Left lung (tissue), 10 donors: Measurements from ENCODE around the gene WNK1. TPM values are rescaled to one million over a fixed set of nuclear protein-coding genes. Genes with fewer than 3 reads are reported as not detected.
"Not testable (repeated sequence)": the region's sequence is repeated elsewhere in the genome, so short reads cannot be mapped to it uniquely, and the experiment has no call there.

Source experiments
- ATAC-seq: fragments of 200-7000 bp; cut with Tn5 transposase; one replicate; pipeline ENCODE4 v1.9.1; 2020; ENCODE audit warnings: moderate library complexity
- DNase-seq, 4 donors: peaks; one replicate each; pipeline ENCODE4 v3.0.0-alpha.2; 2013 to 2020
- H3K27ac ChIP-seq, 2 donors: fragments of 200-600 bp; sonication (generic) in 1 of 2; one replicate each; pipeline versions ENCODE4 v1.5.0 to v1.8.0; 2020 to 2021
- H3K27me3 ChIP-seq, 2 donors: fragments of 200-600 bp; sonication (generic) in 1 of 2; one replicate each; pipeline versions ENCODE4 v1.5.0 to v1.8.0; 2020 to 2021
- H3K36me3 ChIP-seq, 2 donors: fragments of 200-600 bp; sonication (generic) in 1 of 2; one replicate each; pipeline versions ENCODE4 v1.5.0 to v1.8.0; 2020 to 2021
- H3K4me1 ChIP-seq, 2 donors: fragments of 200-600 bp; one replicate each; pipeline ENCODE4 v1.8.0; 2021
- H3K4me3 ChIP-seq, 2 donors: fragments of 200-600 bp; sonication (generic) in 1 of 2; one replicate each; pipeline versions ENCODE4 v1.5.0 to v1.8.0; 2020 to 2021; ENCODE audit warnings: mild to moderate bottlenecking in 1 of 2
- H3K9me3 ChIP-seq, 2 donors: fragments of 200-600 bp; sonication (generic) in 1 of 2; one replicate each; pipeline versions ENCODE4 v1.5.0 to v1.8.0; 2020 to 2021
- intact Hi-C, 2 donors: fragments of 100-400 bp; cut with DNase I; formaldehyde crosslinking; loops; one replicate each; pipeline versions ENCODE4 v1.11.2 to v1.14.2; 2022
- polyA plus RNA-seq, 6 donors: library from polyadenylated mRNA; unstranded; fragments of 120-200 nt; gene quantifications; one replicate each; pipeline ENCODE4 v1.2.1, GENCODE V29; 2013; ENCODE audit not compliant: insufficient read length in 6 of 6
- total RNA-seq, 2 donors: library from RNA; stranded (reverse); fragmentation: NEBNext Ultra II Directional; extraction: Animal tissue kit (Norgen Biotek cat#: 25700); gene quantifications; one replicate each; pipeline ENCODE4 v1.2.1, GENCODE V29; 2021
- TF ChIP-seq, protein P1 (sequence below), 2 donors: fragments of 200-600 bp; sonication (generic) in 1 of 2; IDR thresholded peaks; one replicate each; pipeline versions ENCODE4 v1.5.0 to v1.8.0; 2021; ENCODE audit warnings: antibody characterized with exemption in 2 of 2
- donor health status: DM: no; HTN: yes; CAD: no.
- donor health status: DM: no; HTN: no; CAD: no.

The WNK1 gene
- total and polyA plus RNA-seq, 8 donors, result 94.4 to 245 (median 111) TPM

DNA sequence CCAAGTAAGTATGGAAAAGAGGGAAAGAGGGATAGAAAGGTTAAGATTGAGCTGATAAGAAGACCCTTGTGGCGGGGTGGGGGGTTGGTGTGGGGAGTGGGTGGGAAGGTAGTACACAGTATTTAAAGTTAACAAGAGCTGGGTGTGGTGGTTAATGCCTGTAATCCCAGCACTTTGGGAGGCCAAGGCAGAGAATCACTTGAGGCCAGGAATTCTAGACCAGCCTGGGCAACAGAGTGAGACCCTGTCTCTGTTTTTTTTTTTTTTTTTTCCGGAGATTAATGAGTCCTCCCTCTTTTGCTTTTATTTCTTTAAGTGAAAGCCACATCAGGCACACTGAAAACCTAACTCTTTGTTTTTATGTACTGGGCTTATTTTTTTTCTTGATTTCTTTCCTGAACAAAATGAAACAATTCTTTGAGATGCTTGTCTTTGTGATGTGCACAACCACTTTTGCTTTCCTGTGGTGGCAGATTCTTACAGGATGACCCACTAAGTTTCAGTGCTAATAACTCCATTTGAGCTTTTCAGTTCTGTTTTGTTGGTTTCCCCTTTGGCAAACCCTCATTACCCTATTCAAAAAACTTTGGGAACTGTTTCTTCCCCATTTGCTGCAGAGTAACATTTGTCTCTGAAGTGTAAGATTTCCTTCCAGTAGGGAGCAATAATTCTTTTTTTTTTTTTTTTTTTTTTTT lies 54.8 kb downstream of the WNK1 start:
- Histone ChIP-seq H3K27ac (peak overlapping the region; percentile 39 to 57), H3K4me1 (peaks cover 15 to 84% of the 10 kb centered on the region in 2 donors), H3K27me3 (no peaks in the 10 kb centered on the region), H3K36me3 (no peaks in the 10 kb centered on the region), H3K9me3 (no peaks in the 10 kb centered on the region), H3K4me3 (no peak overlapping the region)
- TF ChIP-seq, protein P1, sequence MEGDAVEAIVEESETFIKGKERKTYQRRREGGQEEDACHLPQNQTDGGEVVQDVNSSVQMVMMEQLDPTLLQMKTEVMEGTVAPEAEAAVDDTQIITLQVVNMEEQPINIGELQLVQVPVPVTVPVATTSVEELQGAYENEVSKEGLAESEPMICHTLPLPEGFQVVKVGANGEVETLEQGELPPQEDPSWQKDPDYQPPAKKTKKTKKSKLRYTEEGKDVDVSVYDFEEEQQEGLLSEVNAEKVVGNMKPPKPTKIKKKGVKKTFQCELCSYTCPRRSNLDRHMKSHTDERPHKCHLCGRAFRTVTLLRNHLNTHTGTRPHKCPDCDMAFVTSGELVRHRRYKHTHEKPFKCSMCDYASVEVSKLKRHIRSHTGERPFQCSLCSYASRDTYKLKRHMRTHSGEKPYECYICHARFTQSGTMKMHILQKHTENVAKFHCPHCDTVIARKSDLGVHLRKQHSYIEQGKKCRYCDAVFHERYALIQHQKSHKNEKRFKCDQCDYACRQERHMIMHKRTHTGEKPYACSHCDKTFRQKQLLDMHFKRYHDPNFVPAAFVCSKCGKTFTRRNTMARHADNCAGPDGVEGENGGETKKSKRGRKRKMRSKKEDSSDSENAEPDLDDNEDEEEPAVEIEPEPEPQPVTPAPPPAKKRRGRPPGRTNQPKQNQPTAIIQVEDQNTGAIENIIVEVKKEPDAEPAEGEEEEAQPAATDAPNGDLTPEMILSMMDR (IDR thresholded peaks at IDR 0.05), result no peak
- no peak for DNase-seq
- peak; percentile 33 for ATAC-seq
- intact Hi-C loops, result no loop called here

DNA sequence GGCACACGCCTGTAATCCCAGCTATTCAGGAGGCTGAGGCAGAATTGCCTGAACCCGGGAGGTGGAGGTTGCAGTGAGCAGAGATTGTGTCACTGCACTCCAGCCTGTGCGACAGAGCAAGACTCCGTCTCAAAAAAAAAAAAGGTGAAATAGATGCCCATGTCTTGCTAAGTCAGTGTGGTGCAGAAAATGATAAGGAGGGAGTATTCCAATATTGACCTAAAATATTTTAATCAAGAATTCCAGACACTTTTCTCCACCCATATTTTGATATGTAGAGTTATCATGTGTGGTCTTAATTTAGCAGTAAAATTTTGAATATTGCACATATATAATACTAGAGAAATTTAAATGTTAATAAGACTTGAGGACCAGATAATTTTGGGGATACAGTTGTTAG lies 57.7 kb downstream of the WNK1 start:
- H3K4me3 ChIP-seq, result no peak overlapping the region
- DNase-seq (no peak), ATAC-seq (no peak)
- TF ChIP-seq, protein P1 (IDR thresholded peaks at IDR 0.05), result no peak
- H3K27ac ChIP-seq, result no peak overlapping the region
- no peaks in the 10 kb centered on the region for H3K27me3 ChIP-seq
- intact Hi-C loops, result loop anchor here in 1 of 2 donors (5.0 to 10.0 kb wide), 2 partner anchors 55 to 238 kb away; partner anchors contain the start of gene WNK1
- H3K36me3 ChIP-seq, result no peaks in the 10 kb centered on the region
- H3K4me1 ChIP-seq, result peaks cover 18 to 68% of the 10 kb centered on the region in 2 donors
- H3K9me3 ChIP-seq, result no peaks in the 10 kb centered on the region

DNA sequence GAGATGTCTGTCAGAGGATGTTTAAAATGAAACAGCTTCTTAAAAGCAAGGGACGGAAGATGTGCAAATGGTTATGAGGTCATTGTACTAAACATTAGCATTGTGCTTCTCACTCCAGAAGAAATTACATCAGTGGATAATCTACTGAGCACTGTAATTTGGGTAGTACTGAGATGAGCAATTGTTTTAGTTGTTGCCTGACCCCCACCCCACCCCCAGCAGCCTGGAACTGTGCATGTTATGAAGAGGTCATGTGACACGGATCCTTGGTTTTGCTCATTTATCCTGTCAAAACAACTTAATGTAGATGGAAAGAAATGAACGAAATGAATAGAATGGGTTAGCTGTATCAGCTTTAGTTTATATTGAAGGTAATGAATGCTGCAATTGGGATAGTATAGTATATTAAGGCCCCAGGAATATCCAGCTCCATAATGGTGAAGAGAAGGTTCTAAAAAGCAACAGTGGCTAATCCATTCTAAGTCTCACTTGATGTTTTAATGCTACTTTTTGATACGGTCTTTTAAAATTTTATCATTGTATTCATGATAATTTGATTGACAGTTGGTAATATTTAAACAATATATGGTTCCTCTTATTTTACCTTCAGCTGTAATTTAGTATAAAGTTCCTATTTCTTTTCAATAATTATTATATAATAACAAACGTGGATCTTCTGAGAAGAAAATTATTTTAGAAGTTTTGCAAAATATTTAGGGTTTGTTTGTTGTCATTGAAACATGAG lies 58.5 kb downstream of the WNK1 start:
- peaks cover 17 to 61% of the 10 kb centered on the region in 2 donors for H3K4me1 ChIP-seq
- no peak overlapping the region for H3K27ac ChIP-seq
- ATAC-seq (no peak), DNase-seq (no peak)
- no peaks in the 10 kb centered on the region for H3K36me3 ChIP-seq
- no peaks in the 10 kb centered on the region for H3K9me3 ChIP-seq
- H3K4me3 ChIP-seq, result no peak overlapping the region
- no peaks in the 10 kb centered on the region for H3K27me3 ChIP-seq
- intact Hi-C loops, result loop anchor here in 1 of 2 donors (5.0 to 10.0 kb wide), 2 partner anchors 56 to 239 kb away; partner anchors contain the start of gene WNK1
- TF ChIP-seq, protein P1 (IDR thresholded peaks at IDR 0.05), result no peak

DNA sequence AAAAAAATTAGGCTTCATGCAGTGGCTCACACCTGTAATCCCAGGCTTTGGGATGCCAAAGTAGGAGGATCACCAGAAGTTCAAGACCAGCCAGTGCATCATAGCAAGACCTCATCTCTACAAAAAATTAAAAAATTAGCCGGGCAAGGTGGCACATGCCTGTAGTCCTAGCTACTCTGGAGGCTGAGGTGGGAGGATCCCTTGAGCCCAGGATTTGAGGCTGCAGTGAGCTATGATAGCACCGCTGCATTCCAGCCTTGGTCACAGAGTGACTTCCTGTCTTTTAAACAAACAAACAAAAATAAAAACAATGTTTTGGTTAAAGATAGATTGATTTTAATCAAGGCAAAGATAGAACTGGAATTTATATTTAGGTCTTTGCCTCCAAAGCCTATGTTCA lies 60.6 kb downstream of the WNK1 start:
- no peak overlapping the region for H3K27ac ChIP-seq
- no peak for ATAC-seq
- TF ChIP-seq, protein P1 (IDR thresholded peaks at IDR 0.05), result no peak

DNA sequence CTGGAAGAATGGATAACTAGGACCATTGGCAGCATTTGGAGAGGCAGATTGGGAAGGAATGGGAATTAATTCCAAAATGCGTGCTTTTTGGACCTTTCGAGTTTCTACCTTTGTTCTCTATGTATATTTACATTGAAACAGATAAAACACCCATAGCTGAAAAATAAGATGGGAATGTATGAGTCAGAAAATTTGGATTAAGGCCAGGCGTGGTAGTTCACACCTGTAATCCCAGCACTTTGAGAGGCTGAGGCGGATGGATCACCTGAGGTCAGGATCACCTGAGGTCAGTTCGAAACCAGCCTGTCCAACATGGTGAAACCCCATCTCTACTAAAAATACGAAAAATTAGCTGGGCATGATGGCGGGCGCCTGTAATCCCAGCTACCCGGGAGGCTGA lies 65.1 kb downstream of the WNK1 start:
- not testable (repeated sequence) for H3K27ac ChIP-seq
- intact Hi-C loops, result loop anchor here in 1 of 2 donors (10.0 kb wide), 1 partner anchor 63 kb away; the partner anchor contains the start of gene WNK1

More for the DNA sequence above, 60.6 kb downstream of the WNK1 start:
- DNase-seq, result no peak
- Histone ChIP-seq H3K4me1 (peaks cover 10 to 46% of the 10 kb centered on the region in 2 donors), H3K27me3 (no peaks in the 10 kb centered on the region), H3K9me3 (no peaks in the 10 kb centered on the region), H3K4me3 (no peak overlapping the region), H3K36me3 (no peaks in the 10 kb centered on the region)
- intact Hi-C loops, result loop anchor here in 1 of 2 donors (5.0 to 10.0 kb wide), 2 partner anchors 58 to 241 kb away; partner anchors contain the start of gene WNK1

More for the DNA sequence above, 65.1 kb downstream of the WNK1 start:
- not testable (repeated sequence) for ATAC-seq, H3K36me3 ChIP-seq, H3K4me3 ChIP-seq, DNase-seq, H3K27me3 ChIP-seq, H3K9me3 ChIP-seq
- H3K4me1 ChIP-seq, result peaks cover under 1 to 44% of the 10 kb centered on the region in 2 donors
